HG02973 (cell line): ENCODE data around the gene KPNA1.
A peak's percentile ranks its signal among the peaks of the same experiment; 100 is the strongest.

Experiments
- ATAC-seq: cut with Tn5 transposase; IDR thresholded peaks from one replicate; pipeline ENCODE4 v1.9.1; 2021; ENCODE audit warnings: moderate library complexity; ENCODE audit not compliant: unreplicated experiment

Gene KPNA1

DNA sequence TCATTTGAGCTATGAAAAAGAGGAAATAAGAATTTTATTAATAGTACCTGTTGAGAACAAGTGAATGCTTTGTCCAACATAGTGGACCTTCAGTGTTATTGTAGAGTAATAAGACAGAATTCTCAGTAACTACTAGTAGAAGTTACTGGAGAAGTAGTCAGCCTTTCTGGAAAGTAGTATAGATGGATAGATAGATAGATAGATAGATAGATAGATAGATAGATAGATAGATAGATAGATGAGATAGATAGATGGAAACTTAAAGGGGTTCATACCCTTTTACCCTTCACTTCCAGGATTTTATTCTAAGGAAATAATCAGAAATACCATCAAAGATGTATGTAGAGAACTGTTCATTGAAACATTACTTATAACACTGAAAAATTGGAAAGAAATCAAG is 125.5 kb downstream of the KPNA1 start:
- no peak for ATAC-seq

DNA sequence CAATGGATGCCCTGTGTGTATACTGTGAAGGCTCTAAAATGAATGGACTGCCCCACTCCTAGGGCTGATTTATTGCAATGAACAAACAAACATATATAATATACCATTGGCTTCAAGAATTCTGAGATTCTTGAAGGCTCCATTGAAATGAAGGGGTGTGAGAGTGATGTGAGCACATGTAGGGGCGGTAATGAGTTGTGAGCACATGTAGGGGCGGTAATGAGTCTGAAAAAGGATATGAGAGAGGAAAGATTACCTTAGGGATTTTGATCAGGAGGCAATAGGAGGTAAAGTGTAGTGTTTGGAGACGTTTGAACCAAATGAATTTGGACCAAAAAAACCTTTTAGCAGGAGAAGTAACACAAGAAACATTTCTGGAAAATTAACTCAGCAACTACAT is 127.0 kb downstream of the KPNA1 start:
- ATAC-seq, result no peak

DNA sequence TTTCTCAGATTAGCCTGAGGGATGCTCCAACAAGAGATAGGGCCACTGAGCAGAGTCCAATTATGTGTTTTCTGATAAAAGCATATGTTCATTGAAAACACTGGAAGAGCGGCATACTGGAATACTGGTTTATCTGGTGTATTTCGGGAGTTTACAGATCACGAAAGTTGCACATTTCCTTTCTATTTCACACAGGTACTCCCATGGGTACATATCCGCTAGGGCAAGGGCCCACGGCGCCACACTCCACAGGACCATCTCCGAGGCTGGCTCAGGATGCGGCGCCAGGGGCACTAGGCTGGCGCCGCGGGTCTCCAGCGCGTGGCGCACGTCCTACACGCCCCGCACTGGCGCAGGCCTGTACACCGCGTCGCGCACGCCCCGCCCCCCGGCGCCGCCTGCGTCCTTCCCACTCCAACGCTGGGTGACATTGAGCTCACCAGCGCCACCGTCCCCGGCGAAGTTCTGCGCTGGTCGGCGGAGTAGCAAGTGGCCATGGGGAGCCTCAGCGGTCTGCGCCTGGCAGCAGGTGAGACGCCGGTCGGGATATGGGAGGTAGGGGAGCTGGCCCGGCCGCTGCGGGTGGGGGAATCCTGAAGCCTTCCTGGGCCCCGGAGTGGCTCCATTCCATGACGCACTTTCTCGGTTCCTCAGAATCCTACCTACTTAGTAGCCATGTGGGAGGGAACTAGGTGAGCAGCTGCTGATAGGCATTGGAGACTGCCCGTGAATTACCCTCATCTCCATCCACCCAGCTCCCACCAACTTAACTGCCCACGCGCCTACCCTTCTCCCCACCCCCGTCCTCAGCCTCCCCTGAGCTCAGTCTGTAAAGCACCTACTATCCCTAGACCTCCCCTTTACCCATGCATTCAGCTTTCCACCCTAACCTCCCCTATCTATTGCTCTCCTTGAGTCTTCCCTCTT is 130.7 kb downstream of the KPNA1 start, which contains the start of gene FAM162A:
TSS of gene FAM162A (plus strand) at position 412 of the 927 bp plus-strand sequence. CDS start at position 496, 84 bp downstream.
- peak; percentile 86 for ATAC-seq

DNA sequence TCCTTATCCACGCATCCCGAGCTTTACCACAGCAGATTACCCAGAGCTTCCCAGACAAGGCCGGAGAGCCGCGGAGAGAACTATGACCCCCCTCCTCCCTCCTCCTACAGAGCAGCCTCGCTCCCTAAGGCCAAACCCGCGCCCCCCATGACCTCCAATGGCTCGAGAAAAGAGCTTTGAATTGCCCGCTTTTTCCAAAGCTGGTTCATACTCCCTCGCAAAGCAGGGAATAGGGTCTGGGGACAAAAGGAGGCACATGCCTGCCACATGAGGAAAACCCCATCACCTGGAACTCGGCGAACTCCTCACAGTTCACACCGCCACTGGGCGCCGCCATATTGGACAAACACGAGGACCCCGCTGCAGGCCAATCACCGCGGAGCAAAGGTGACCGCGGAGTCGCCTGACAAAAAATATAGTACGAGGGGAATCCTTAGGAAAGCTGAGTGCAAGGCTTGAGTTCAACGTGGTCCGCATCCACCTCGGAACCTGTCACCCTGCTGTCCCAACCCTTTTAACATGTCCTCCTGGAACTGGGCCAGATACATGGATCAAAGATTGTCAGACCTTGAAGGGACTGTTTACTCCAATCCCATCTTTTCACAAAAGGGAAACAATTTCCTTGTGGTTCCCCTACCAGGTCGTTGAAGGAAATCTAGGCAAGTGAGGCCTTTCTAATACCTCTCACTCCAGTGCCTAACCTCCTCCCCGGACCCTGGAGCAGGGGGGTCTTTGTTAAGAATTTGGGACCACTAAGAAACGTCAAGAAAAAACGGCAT is 131.7 kb downstream of the KPNA1 start, which contains the start of gene MIX23:
TSS of gene MIX23 (minus strand) at position 344 of the 779 bp plus-strand sequence. CDS start at position 337, 7 bp downstream.
- ATAC-seq, result peak; percentile 36

DNA sequence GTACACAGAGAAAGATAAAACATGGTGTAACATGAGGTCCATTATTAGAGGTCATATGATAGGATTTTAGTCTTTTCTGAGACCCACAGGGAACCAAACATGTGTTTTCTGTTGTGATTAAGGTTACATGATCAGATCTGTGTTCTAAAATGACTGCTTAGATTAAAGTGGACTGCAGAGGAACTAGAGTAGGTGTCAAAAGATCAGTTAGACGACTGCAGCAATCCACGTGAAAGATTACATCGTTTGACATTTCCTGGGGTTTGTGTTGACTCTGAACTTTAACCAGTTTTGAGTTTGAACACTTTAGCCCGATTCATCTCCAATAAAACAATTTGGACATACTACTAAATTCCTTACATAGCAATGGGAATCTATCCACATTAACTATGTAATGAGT is 136.8 kb downstream of the KPNA1 start:
- ATAC-seq, result no peak

DNA sequence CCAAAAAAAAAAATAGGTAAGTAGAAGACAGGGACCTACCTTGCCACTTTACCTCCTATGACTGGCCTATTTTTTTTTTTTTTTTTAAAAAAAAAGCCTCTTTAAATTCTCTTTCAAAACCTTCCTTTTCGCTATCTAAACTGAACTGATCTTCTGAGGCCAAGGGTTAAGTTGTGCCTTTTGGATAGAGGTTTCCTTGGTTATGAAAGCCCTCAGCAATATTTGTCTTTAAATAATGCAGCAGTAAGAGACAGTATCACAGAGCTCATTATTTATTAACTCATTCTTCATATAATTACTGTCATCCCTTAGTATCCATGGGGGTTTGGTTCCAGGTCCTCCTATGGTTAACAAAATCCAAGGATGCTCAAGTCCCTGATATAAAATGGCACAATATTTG is 140.7 kb downstream of the KPNA1 start:
- no peak for ATAC-seq
